Measurements from ENCODE around the gene PCDH17.

PCDH17 gene

DNA sequence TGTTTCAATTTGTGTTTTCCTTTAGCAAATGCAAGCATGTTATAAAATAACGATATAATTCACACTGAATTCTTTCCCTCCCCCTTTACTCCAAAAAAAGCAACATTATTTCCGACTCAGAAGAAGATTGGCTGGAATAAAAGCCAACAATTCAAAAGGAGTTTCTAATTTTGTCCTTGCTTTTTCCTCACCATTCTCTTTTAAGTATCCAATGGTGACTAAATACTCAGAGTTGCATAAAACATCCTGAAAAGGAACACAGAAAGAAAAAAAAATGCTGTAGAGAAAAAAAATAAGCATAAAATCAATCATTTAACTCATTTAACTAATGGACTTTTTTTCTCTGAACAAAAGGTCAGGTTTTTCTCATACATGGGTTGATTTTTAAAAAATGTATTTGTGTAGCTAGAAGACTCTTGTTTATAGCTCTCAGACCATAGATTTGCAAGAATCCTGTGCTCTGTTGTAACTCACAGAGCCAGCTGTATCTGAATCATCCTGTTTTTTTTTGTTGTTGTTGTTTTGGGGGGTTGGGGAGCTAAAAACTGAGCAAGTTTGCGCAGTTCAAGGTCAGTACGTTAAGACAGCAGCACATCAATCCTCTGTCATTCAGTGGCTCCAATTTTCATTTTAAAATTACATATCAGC, 108.1 kb downstream of the PCDH17 start:
- H3K4me1 ChIP-seq (ENCODE audit: control insufficient read depth, insufficient read depth, low read length), result no peaks in the 10 kb centered on the region; the same call in 1 of the 2 replicates
- CTCF ChIA-PET, result no interaction called here
- no peaks in the 10 kb centered on the region for H3K9me3 ChIP-seq (ENCODE audit: control insufficient read depth, insufficient read depth, low read depth, low read length)
- no peak overlapping the region for H3K27ac ChIP-seq (ENCODE audit: extremely low read depth, low read depth, low read length)
- no peak overlapping the region for H3K4me3 ChIP-seq (ENCODE audit: low read depth, low read length)
- no peaks in the 10 kb centered on the region for H3K36me3 ChIP-seq (ENCODE audit: control insufficient read depth in 2 of 2, insufficient read depth in 1 of 2, low read length in 2 of 2)
- TF ChIP-seq, protein P1, sequence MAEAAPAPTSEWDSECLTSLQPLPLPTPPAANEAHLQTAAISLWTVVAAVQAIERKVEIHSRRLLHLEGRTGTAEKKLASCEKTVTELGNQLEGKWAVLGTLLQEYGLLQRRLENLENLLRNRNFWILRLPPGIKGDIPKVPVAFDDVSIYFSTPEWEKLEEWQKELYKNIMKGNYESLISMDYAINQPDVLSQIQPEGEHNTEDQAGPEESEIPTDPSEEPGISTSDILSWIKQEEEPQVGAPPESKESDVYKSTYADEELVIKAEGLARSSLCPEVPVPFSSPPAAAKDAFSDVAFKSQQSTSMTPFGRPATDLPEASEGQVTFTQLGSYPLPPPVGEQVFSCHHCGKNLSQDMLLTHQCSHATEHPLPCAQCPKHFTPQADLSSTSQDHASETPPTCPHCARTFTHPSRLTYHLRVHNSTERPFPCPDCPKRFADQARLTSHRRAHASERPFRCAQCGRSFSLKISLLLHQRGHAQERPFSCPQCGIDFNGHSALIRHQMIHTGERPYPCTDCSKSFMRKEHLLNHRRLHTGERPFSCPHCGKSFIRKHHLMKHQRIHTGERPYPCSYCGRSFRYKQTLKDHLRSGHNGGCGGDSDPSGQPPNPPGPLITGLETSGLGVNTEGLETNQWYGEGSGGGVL (tag by site-specific recombination; IDR thresholded peaks at IDR 0.05), result no peak
- TF ChIP-seq SP7 (tag by site-specific recombination; IDR thresholded peaks at IDR 0.05), result no peak
- POLR2A ChIA-PET, result no interaction called here

DNA sequence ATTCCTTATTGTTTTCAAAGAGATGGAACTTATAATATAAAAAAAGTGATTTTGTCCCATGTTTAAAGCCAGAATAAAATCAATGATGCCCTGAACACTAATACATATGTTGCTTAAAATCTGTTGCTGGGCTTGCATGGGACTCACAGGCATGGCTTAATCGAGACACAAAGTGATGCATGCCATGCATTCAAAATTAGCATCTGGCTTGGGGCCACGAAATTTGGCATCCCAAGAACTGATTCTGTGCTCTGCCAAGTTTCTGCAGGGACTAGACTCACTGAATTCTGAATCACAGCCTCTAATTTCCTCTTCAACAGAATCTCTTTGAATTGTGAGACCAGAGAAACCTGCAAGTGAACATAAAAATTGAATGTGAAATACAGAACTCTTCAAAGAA, 109.2 kb downstream of the PCDH17 start:
- Histone ChIP-seq H3K4me1 (ENCODE audit: control insufficient read depth, insufficient read depth, low read length) (no peaks in the 10 kb centered on the region; the same call in 1 of the 2 replicates), H3K9me3 (ENCODE audit: control insufficient read depth, insufficient read depth, low read depth, low read length) (no peaks in the 10 kb centered on the region), H3K27ac (ENCODE audit: extremely low read depth, low read depth, low read length) (no peak overlapping the region), H3K36me3 (ENCODE audit: control insufficient read depth in 2 of 2, insufficient read depth in 1 of 2, low read length in 2 of 2) (no peaks in the 10 kb centered on the region), H3K4me3 (ENCODE audit: low read depth, low read length) (no peak overlapping the region)
- CTCF ChIA-PET, result no interaction called here
- POLR2A ChIA-PET, result no interaction called here
- TF ChIP-seq ZNF658 (tag by site-specific recombination; IDR thresholded peaks at IDR 0.05) (no peak), ZNF133 (tag by site-specific recombination; IDR thresholded peaks at IDR 0.05) (no peak), ZNF621 (tag by site-specific recombination; IDR thresholded peaks at IDR 0.05) (no peak), ZNF239 (tag by site-specific recombination; IDR thresholded peaks at IDR 0.05) (no peak), ZNF214 (tag by site-specific recombination; IDR thresholded peaks at IDR 0.05; ENCODE audit: borderline replicate concordance) (no peak)

DNA sequence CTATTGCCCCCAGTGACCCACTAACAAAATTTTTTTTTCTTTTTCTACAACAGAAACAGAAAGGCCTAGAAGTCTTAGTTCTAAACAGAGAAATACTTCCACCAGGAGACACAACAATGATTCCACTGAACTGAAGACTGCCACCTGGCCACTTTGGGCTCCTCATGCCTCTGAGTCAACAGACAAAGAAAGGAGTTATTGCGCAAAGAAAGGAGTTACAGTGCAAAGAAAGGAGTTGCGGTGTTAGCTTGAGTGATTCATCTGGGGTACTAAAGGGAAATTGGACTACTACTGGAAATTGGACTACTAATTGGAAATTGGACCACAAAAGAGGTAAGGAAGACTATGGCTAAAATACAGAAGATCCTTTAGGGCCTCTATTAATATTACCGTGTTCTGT, 116.6 kb downstream of the PCDH17 start:
- Histone ChIP-seq H3K27ac (ENCODE audit: extremely low read depth, low read depth, low read length) (no peak overlapping the region), H3K4me1 (ENCODE audit: control insufficient read depth, insufficient read depth, low read length) (no peaks in the 10 kb centered on the region), H3K36me3 (ENCODE audit: control insufficient read depth in 2 of 2, insufficient read depth in 1 of 2, low read length in 2 of 2) (no peaks in the 10 kb centered on the region), H3K9me3 (ENCODE audit: control insufficient read depth, insufficient read depth, low read depth, low read length) (no peaks in the 10 kb centered on the region), H3K4me3 (ENCODE audit: low read depth, low read length) (no peak overlapping the region)
- ChIA-PET CTCF (no interaction called here), POLR2A (no interaction called here)
- TF ChIP-seq ZNF549 (tag by site-specific recombination; IDR thresholded peaks at IDR 0.05) (no peak), ZNF654 (tag by site-specific recombination; IDR thresholded peaks at IDR 0.05; ENCODE audit: low read depth) (no peak), BCL6B (tag by site-specific recombination; IDR thresholded peaks at IDR 0.05) (no peak), REPIN1 (tag by site-specific recombination; IDR thresholded peaks at IDR 0.05; ENCODE audit: low read depth) (no peak), ZNF501 (tag by site-specific recombination; IDR thresholded peaks at IDR 0.05) (no peak), ZNF792 (tag by site-specific recombination; IDR thresholded peaks at IDR 0.05) (no peak), MEIS1 (CRISPR knock-in tag; IDR thresholded peaks at IDR 0.05; ENCODE audit: borderline replicate concordance) (no peak), ZBTB8A (tag by site-specific recombination; IDR thresholded peaks at IDR 0.05) (no peak), ZNF521 (tag by site-specific recombination; IDR thresholded peaks at IDR 0.05) (no peak), PATZ1 (tag by site-specific recombination; IDR thresholded peaks at IDR 0.05) (no peak), GLI2 (tag by site-specific recombination; IDR thresholded peaks at IDR 0.05; ENCODE audit: borderline replicate concordance, low read depth) (no peak), KLF7 (tag by site-specific recombination; IDR thresholded peaks at IDR 0.05; ENCODE audit: borderline replicate concordance) (no peak), ZNF704 (tag by site-specific recombination; IDR thresholded peaks at IDR 0.05) (no peak), ZFP37 (tag by site-specific recombination; IDR thresholded peaks at IDR 0.05) (no peak), ZNF133 (tag by site-specific recombination; IDR thresholded peaks at IDR 0.05) (no peak)
- TF ChIP-seq, protein P2, sequence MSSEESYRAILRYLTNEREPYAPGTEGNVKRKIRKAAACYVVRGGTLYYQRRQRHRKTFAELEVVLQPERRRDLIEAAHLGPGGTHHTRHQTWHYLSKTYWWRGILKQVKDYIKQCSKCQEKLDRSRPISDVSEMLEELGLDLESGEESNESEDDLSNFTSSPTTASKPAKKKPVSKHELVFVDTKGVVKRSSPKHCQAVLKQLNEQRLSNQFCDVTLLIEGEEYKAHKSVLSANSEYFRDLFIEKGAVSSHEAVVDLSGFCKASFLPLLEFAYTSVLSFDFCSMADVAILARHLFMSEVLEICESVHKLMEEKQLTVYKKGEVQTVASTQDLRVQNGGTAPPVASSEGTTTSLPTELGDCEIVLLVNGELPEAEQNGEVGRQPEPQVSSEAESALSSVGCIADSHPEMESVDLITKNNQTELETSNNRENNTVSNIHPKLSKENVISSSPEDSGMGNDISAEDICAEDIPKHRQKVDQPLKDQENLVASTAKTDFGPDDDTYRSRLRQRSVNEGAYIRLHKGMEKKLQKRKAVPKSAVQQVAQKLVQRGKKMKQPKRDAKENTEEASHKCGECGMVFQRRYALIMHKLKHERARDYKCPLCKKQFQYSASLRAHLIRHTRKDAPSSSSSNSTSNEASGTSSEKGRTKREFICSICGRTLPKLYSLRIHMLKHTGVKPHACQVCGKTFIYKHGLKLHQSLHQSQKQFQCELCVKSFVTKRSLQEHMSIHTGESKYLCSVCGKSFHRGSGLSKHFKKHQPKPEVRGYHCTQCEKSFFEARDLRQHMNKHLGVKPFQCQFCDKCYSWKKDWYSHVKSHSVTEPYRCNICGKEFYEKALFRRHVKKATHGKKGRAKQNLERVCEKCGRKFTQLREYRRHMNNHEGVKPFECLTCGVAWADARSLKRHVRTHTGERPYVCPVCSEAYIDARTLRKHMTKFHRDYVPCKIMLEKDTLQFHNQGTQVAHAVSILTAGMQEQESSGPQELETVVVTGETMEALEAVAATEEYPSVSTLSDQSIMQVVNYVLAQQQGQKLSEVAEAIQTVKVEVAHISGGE (tag by site-specific recombination; conservative IDR thresholded peaks at IDR 0.05; ENCODE audit: low read depth), result no peak

Measured in HEK293 (cell line).